IMR-90 (cell line): Measurements from ENCODE around the gene ZFYVE26. TPM values are rescaled to one million over a fixed set of nuclear protein-coding genes. Genes with fewer than 3 reads are reported as not detected.

Experiments
- ATAC-seq: fragments of 200-7000 bp; cut with Tn5 transposase; 2 replicates; pipeline ENCODE4 v1.9.1; 2020; ENCODE audit warnings: low read depth, mild to moderate bottlenecking, moderate library complexity
- BruUV-seq: library from RNA; stranded (reverse); fragments of 400-500 nt; replicated peaks from 2 replicates; lab custom pipeline; 2021; lab: Mats Ljungman, UMichigan
- CTCF ChIA-PET: fragments of 300-600 bp; formaldehyde crosslinking; extraction: SDS; loops from one replicate; lab custom pipeline; 2021; ENCODE audit warnings: antibody characterized with exemption; lab: Yijun Ruan, JAX
- POLR2A ChIA-PET: fragments of 300-600 bp; sonication (Branson Sonifier 250); formaldehyde crosslinking; loops from one replicate; lab custom pipeline; 2022; ENCODE audit warnings: antibody characterized with exemption; ENCODE audit not compliant: unreplicated experiment; lab: Charles Lee
- DNase-seq: peaks from one replicate; pipeline ENCODE4 v3.0.0; 2013
- H2AFZ ChIP-seq: replicated peaks from 2 replicates; pipeline ENCODE3; 2013; ENCODE audit warnings: low read length, mild to moderate bottlenecking; ENCODE audit not compliant: poor library complexity
- H2AK5ac ChIP-seq: 2 replicates; pipeline ENCODE4 v1.6.1; 2013; ENCODE audit warnings: low read depth, low read length, inconsistent platforms
- H2AK9ac ChIP-seq: replicated peaks from 2 replicates; pipeline ENCODE3; 2013; ENCODE audit warnings: mild to moderate bottlenecking, low read depth, low read length, moderate library complexity; ENCODE audit not compliant: poor library complexity
- H2BK120ac ChIP-seq: 2 replicates; pipeline ENCODE4 v1.6.1; 2013; ENCODE audit warnings: low read depth, low read length, inconsistent platforms
- H2BK15ac ChIP-seq: 3 replicates; pipeline ENCODE4 v1.6.1; 2013; ENCODE audit warnings: low read depth, low read length, inconsistent platforms
- H2BK20ac ChIP-seq: 2 replicates; pipeline ENCODE4 v1.6.1; 2013; ENCODE audit warnings: low read depth, mild to moderate bottlenecking, inconsistent platforms, low read length, moderate library complexity
- H2BK5ac ChIP-seq: 2 replicates; pipeline ENCODE4 v1.6.1; 2013; ENCODE audit warnings: mild to moderate bottlenecking, low read depth, low read length, inconsistent platforms; ENCODE audit not compliant: poor library complexity, severe bottlenecking
- H3K14ac ChIP-seq: replicated peaks from 2 replicates; pipeline ENCODE4 v1.6.1; 2013; ENCODE audit warnings: low read depth, low read length, inconsistent platforms
- H3K18ac ChIP-seq: 2 replicates; pipeline ENCODE4 v1.6.1; 2013; ENCODE audit warnings: low read depth, low read length, control low read depth
- H3K23ac ChIP-seq: 2 replicates; pipeline ENCODE4 v1.6.1; 2013; ENCODE audit warnings: low read depth, low read length, inconsistent platforms
- H3K27ac ChIP-seq: 2 replicates; pipeline ENCODE4 v1.5.1; 2013; ENCODE audit warnings: mild to moderate bottlenecking, control low read depth, low read length; ENCODE audit not compliant: insufficient read depth
- H3K27me3 ChIP-seq: 2 replicates; pipeline ENCODE4 v1.6.1; 2013; ENCODE audit warnings: low read length; ENCODE audit not compliant: control insufficient read depth, insufficient read depth
- H3K36me3 ChIP-seq: 2 replicates; pipeline ENCODE4 v1.6.1; 2013; ENCODE audit warnings: low read length, mixed read lengths; ENCODE audit not compliant: control insufficient read depth, insufficient read depth
- H3K4ac ChIP-seq: 2 replicates; pipeline ENCODE4 v1.6.1; 2013; ENCODE audit warnings: low read depth, low read length, inconsistent platforms
- H3K4me1 ChIP-seq: 2 replicates; pipeline ENCODE4 v1.6.1; 2013; ENCODE audit warnings: low read length, mixed read lengths; ENCODE audit not compliant: control insufficient read depth, insufficient read depth
- H3K4me2 ChIP-seq: 2 replicates; pipeline ENCODE4 v1.6.1; 2013; ENCODE audit warnings: low read depth, mild to moderate bottlenecking, control low read depth, low read length, moderate library complexity
- H3K4me3 ChIP-seq: 2 replicates; pipeline ENCODE4 v1.5.1; 2013; ENCODE audit warnings: low read depth, mild to moderate bottlenecking, control low read depth, low read length, moderate library complexity; ENCODE audit not compliant: insufficient read depth
- H3K56ac ChIP-seq: 2 replicates; pipeline ENCODE4 v1.6.1; 2013; ENCODE audit warnings: low read length, inconsistent platforms; ENCODE audit not compliant: insufficient read depth; ENCODE audit errors: extremely low read depth
- H3K79me1 ChIP-seq, 2 experiments: 2 replicates each; pipeline ENCODE4 v1.6.1; 2013; ENCODE audit warnings: low read length in 2 of 2, inconsistent platforms in 1 of 2, low read depth in 1 of 2
- H3K9ac ChIP-seq: 2 replicates; pipeline ENCODE4 v1.6.1; 2013; ENCODE audit warnings: low read depth, low read length, control low read depth
- H3K9me1 ChIP-seq: 2 replicates; pipeline ENCODE4 v1.6.1; 2013; ENCODE audit warnings: low read length, inconsistent platforms; ENCODE audit not compliant: insufficient read depth
- H3K9me3 ChIP-seq: 2 replicates; pipeline ENCODE4 v1.6.1; 2013; ENCODE audit warnings: low read length; ENCODE audit not compliant: control insufficient read depth, insufficient read depth
- H4K20me1 ChIP-seq: 2 replicates; pipeline ENCODE4 v1.6.1; 2013; ENCODE audit warnings: low read length, inconsistent platforms; ENCODE audit not compliant: insufficient read depth
- H4K5ac ChIP-seq: 2 replicates; pipeline ENCODE4 v1.6.1; 2013; ENCODE audit warnings: mild to moderate bottlenecking, low read depth, low read length, control low read depth
- H4K8ac ChIP-seq, 2 experiments: 2 replicates each; pipeline ENCODE4 v1.6.1; 2013; ENCODE audit warnings: low read depth in 2 of 2, low read length in 2 of 2, control low read depth in 1 of 2, inconsistent platforms in 1 of 2
- H4K91ac ChIP-seq: 2 replicates; pipeline ENCODE4 v1.6.1; 2013; ENCODE audit warnings: low read depth, low read length, inconsistent platforms; ENCODE audit not compliant: insufficient read depth
- CHD1 ChIP-seq: IDR thresholded peaks from 2 replicates; pipeline ENCODE4 v1.6.1; 2012; ENCODE audit warnings: low read depth, low read length, improper control_type of control experiment
- CTCF ChIP-seq: conservative IDR thresholded peaks from 2 replicates; pipeline ENCODE4 v1.5.1; 2012; ENCODE audit warnings: mild to moderate bottlenecking, low read depth, low read length, improper control_type of control experiment
- FOS ChIP-seq: fragments of 150-350 bp; IDR thresholded peaks from 2 replicates; pipeline ENCODE4 v1.6.1; 2016; ENCODE audit warnings: low read depth, low read length
- MXI1 ChIP-seq: IDR thresholded peaks from 2 replicates; pipeline ENCODE4 v1.6.1; 2012; ENCODE audit warnings: low read depth, mild to moderate bottlenecking, low read length, moderate library complexity, borderline replicate concordance
- NFE2L2 ChIP-seq: fragments of 150-350 bp; IDR thresholded peaks from 2 replicates; pipeline ENCODE4 v1.6.1; 2016; ENCODE audit warnings: low read depth, mild to moderate bottlenecking, low read length
- POLR2A ChIP-seq: IDR thresholded peaks from 2 replicates; pipeline ENCODE4 v1.6.1; 2012; ENCODE audit warnings: mild to moderate bottlenecking, low read depth, low read length
- RAD21 ChIP-seq: IDR thresholded peaks from 2 replicates; pipeline ENCODE4 v1.6.1; 2012; ENCODE audit warnings: low read length, improper control_type of control experiment
- RCOR1 ChIP-seq: IDR thresholded peaks from 2 replicates; pipeline ENCODE4 v1.6.1; 2012; ENCODE audit warnings: mild to moderate bottlenecking, low read length, improper control_type of control experiment; ENCODE audit not compliant: insufficient replicate concordance
- SMC3 ChIP-seq: fragments of 150-350 bp; IDR thresholded peaks from 2 replicates; pipeline ENCODE4 v1.6.1; 2016; ENCODE audit warnings: low read depth, mild to moderate bottlenecking, antibody characterized with exemption, low read length, moderate library complexity
- WGBS, 2 experiments: methylation state at CpG; one replicate each; pipeline versions ENCODE4 v1.1.5 to v1.1.7; 2013; ENCODE audit warnings: missing lambda C conversion rate in 2 of 2; ENCODE audit not compliant: insufficient read length in 1 of 2; ENCODE audit errors: extremely low coverage in 2 of 2; 5-methylcytosine and 5-hydroxymethylcytosine counted together
- dilution Hi-C: fragments of 300-500 bp; cut with HindIII; formaldehyde crosslinking; loops from one replicate; pipeline ENCODE4 v1.14.3; 2018; ENCODE audit warnings: low sequenced_read_pairs; ENCODE audit not compliant: unreplicated experiment
- in situ Hi-C: fragments of 300-500 bp; cut with MboI; formaldehyde crosslinking; loops from 3 replicates; pipeline ENCODE4 v1.14.3; 2019; ENCODE audit warnings: low sequenced_read_pairs, inconsistent platforms, mixed read lengths
- intact Hi-C: fragments of 100-400 bp; cut with micrococcal nuclease; formaldehyde crosslinking; loops from 2 replicates; pipeline ENCODE4 v1.10.0; 2022
- polyA plus RNA-seq, 3 experiments: library from polyadenylated mRNA; depleted of rRNA; stranded (reverse); fragments of >200 nt; gene quantifications; 2 replicates each; pipeline ENCODE4 v1.2.3, GENCODE V29; 2012; ENCODE audit warnings: low replicate concordance in 1 of 3
- total RNA-seq: library from RNA; depleted of rRNA; stranded (reverse); fragments of >200 nt; gene quantifications from 2 replicates; pipeline ENCODE4 v1.2.3, GENCODE V29; 2012
- TF ChIP-seq, protein P1 (sequence below): fragments of 150-350 bp; IDR thresholded peaks from 2 replicates; pipeline ENCODE4 v1.6.1; 2016; ENCODE audit warnings: low read depth, mild to moderate bottlenecking, low read length, moderate library complexity, borderline replicate concordance
- TF ChIP-seq, protein P2 (sequence below): fragments of 150-350 bp; IDR thresholded peaks from 2 replicates; pipeline ENCODE4 v1.6.1; 2017; ENCODE audit warnings: mild to moderate bottlenecking, antibody characterized with exemption, low read length, low read depth

Gene ZFYVE26
- total and polyA plus RNA-seq, 2 of the 4 experiments (the other 2 are of a cell fraction) = 6.0 to 11.1 TPM

DNA sequence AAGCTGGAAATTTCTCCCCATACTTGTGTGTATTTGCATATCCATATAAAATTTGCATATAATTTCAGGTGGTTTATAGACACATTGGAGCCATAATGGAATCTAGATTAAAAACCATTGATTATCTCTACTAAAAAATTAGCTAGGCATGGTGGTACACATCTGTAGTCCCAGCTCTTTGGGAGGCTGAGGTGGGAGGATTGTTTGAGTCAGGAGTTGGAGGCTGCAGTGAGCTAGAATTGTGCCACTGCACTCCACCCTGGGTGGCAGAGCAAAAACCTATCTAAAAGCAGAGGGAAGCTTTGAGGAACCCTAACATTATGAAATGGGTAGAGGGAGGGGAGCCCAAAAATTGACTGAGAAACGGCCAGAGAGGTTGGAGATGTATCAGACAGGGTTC is 118.2 kb downstream of the ZFYVE26 start:
- H3K9me3 ChIP-seq = no peaks in the 10 kb centered on the region
- no peak overlapping the region for H2AFZ ChIP-seq
- no peak overlapping the region for H3K18ac ChIP-seq
- no peaks in the 10 kb centered on the region for H3K27me3 ChIP-seq
- DNase-seq (no peak), ATAC-seq (no peak)
- H3K56ac ChIP-seq = no peak overlapping the region
- WGBS, 2 experiments = no CpG with 5 or more reads among the region's 1 CpG
- H3K4me1 ChIP-seq = peaks cover 3% of the 10 kb centered on the region
- dilution Hi-C loops (no loop called here), intact Hi-C loops (no loop called here), in situ Hi-C loops (no loop called here)
- no peak overlapping the region for H3K23ac ChIP-seq
- no peaks in the 10 kb centered on the region; the same call in 1 of the 2 replicates for H3K36me3 ChIP-seq
- no peak overlapping the region for H2BK20ac ChIP-seq
- CTCF ChIA-PET = no interaction called here
- H3K79me1 ChIP-seq = peaks cover 5 to 16% of the 10 kb centered on the region in 2 experiments; a peak in 3 of 4 replicates
- no peak overlapping the region for H3K4me3 ChIP-seq
- H3K27ac ChIP-seq = no peak overlapping the region
- POLR2A ChIA-PET = no interaction called here
- H3K14ac ChIP-seq = no peak overlapping the region
- no peak overlapping the region for H4K91ac ChIP-seq
- no peak overlapping the region for H4K5ac ChIP-seq
- no peak overlapping the region for H2AK5ac ChIP-seq
- no peak overlapping the region for H3K4me2 ChIP-seq
- no peak overlapping the region for H2BK120ac ChIP-seq
- TF ChIP-seq FOS (no peak), MXI1 (no peak), RCOR1 (no peak), SMC3 (no peak), CTCF (no peak), POLR2A (no peak), RAD21 (no peak), NFE2L2 (no peak), CHD1 (no peak)
- TF ChIP-seq, protein P1, sequence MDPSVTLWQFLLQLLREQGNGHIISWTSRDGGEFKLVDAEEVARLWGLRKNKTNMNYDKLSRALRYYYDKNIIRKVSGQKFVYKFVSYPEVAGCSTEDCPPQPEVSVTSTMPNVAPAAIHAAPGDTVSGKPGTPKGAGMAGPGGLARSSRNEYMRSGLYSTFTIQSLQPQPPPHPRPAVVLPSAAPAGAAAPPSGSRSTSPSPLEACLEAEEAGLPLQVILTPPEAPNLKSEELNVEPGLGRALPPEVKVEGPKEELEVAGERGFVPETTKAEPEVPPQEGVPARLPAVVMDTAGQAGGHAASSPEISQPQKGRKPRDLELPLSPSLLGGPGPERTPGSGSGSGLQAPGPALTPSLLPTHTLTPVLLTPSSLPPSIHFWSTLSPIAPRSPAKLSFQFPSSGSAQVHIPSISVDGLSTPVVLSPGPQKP = no peak
- TF ChIP-seq, protein P2, sequence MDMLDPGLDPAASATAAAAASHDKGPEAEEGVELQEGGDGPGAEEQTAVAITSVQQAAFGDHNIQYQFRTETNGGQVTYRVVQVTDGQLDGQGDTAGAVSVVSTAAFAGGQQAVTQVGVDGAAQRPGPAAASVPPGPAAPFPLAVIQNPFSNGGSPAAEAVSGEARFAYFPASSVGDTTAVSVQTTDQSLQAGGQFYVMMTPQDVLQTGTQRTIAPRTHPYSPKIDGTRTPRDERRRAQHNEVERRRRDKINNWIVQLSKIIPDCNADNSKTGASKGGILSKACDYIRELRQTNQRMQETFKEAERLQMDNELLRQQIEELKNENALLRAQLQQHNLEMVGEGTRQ = no peak
- H4K20me1 ChIP-seq = peaks cover 4% of the 10 kb centered on the region; the same call in 1 of the 2 replicates
- no peak overlapping the region for H3K9ac ChIP-seq
- no peak overlapping the region for H2BK15ac ChIP-seq
- H2AK9ac ChIP-seq = no peak overlapping the region
- peaks cover 5% of the 10 kb centered on the region; the same call in 1 of the 2 replicates for H3K9me1 ChIP-seq
- BruUV-seq = no TSS peak
- no peak overlapping the region for H3K4ac ChIP-seq
- no peak overlapping the region for H4K8ac ChIP-seq
- no peak overlapping the region for H2BK5ac ChIP-seq
